A549 (cell line): ENCODE measurements around the gene SMARCA4. TPM values are rescaled to one million over a fixed set of nuclear protein-coding genes. Genes with fewer than 3 reads are reported as not detected.

ENCODE experiments used
- ATAC-seq, 2 experiments: fragments of 200-7000 bp in 1 of 2; fragments of >200 bp in 1 of 2; cut with Nextera tagmentation in 1 of 2; cut with Tn5 transposase in 1 of 2; 3 replicates each; pipeline versions ENCODE4 v1.8.0 to v1.9.1; 2018 to 2020; ENCODE audit warnings: mild to moderate bottlenecking in 1 of 2, moderate library complexity in 1 of 2
- CTCF ChIA-PET: fragments of 300-600 bp; sonication (Branson Sonifier 250); formaldehyde crosslinking; extraction: SDS; loops from one replicate; lab custom pipeline; 2021; ENCODE audit warnings: antibody characterized with exemption, inconsistent platforms; lab: Yijun Ruan, JAX
- POLR2A ChIA-PET: fragments of 350-600 bp; formaldehyde crosslinking; extraction: SDS; loops from one replicate; lab custom pipeline; 2021; ENCODE audit warnings: antibody characterized with exemption, inconsistent platforms; lab: Yijun Ruan, JAX
- DNase-seq, 2 experiments: peaks; one replicate each; pipeline versions ENCODE4 v3.0.0 to v3.0.0-alpha.2; 2011 to 2016; ENCODE audit warnings: low read depth in 1 of 2, low spot score in 1 of 2
- FAIRE-seq: peaks from 2 replicates; lab custom pipeline; 2011; peaks lifted over from hg19 to GRCh38; lab: Jason Lieb, UNC
- H3K27ac ChIP-seq, 2 experiments: fragments of >200 bp; sonication (Bioruptor Twin); formaldehyde crosslinking; 3 replicates each; pipeline ENCODE4 v1.5.1; 2016 to 2017
- H3K4me1 ChIP-seq: fragments of >200 bp; sonication (Bioruptor Twin); formaldehyde crosslinking; 3 replicates; pipeline ENCODE4 v1.6.1; 2016
- H3K4me2 ChIP-seq: fragments of >200 bp; sonication (Bioruptor Twin); formaldehyde crosslinking; 3 replicates; pipeline ENCODE4 v1.6.1; 2016
- H3K4me3 ChIP-seq: fragments of >200 bp; sonication (Bioruptor Twin); formaldehyde crosslinking; 3 replicates; pipeline ENCODE4 v1.5.1; 2016
- H3K9me3 ChIP-seq: fragments of >200 bp; sonication (Bioruptor Twin); formaldehyde crosslinking; 3 replicates; pipeline ENCODE4 v1.6.1; 2016
- BCL3 ChIP-seq: fragments of >200 bp; sonication (Bioruptor Twin); formaldehyde crosslinking; IDR thresholded peaks from 3 replicates; pipeline ENCODE4 v1.6.1; 2016
- CBX2 ChIP-seq: fragments of 200-600 bp; sonication (generic); IDR thresholded peaks from 2 replicates; pipeline ENCODE4 v1.6.1; 2016; ENCODE audit warnings: low read depth, mild to moderate bottlenecking, borderline replicate concordance
- ESRRA ChIP-seq: fragments of 150-350 bp; IDR thresholded peaks from 2 replicates; pipeline ENCODE4 v1.6.1; 2014; ENCODE audit warnings: mild to moderate bottlenecking, low read length, borderline replicate concordance
- HEYL ChIP-seq: fragments of 250-450 bp; sonication (Bioruptor Pico); IDR thresholded peaks from 2 replicates; pipeline ENCODE4 v1.8.0; 2021; ENCODE audit warnings: mild to moderate bottlenecking, moderate library complexity
- JUN ChIP-seq, 2 experiments: fragments of >200 bp; sonication (Bioruptor Twin); formaldehyde crosslinking; IDR thresholded peaks; 2 replicates in 1 of 2; 3 replicates in 1 of 2; pipeline ENCODE4 v1.6.1; 2016 to 2017
- KDM1A ChIP-seq: fragments of 200-600 bp; sonication (generic); IDR thresholded peaks from 2 replicates; pipeline ENCODE4 v1.6.1; 2016; ENCODE audit warnings: low read depth, mild to moderate bottlenecking
- KDM5A ChIP-seq: fragments of 200-600 bp; sonication (generic); IDR thresholded peaks from 2 replicates; pipeline ENCODE4 v1.6.1; 2016; ENCODE audit warnings: antibody characterized with exemption, mild to moderate bottlenecking
- NR3C1 ChIP-seq: fragments of >200 bp; sonication (Bioruptor Twin); formaldehyde crosslinking; IDR thresholded peaks from 3 replicates; pipeline ENCODE4 v1.6.1; 2017
- PHF8 ChIP-seq: fragments of 200-600 bp; sonication (generic); IDR thresholded peaks from 2 replicates; pipeline ENCODE4 v1.6.1; 2016; ENCODE audit warnings: low read depth, mild to moderate bottlenecking, antibody characterized with exemption, moderate library complexity, borderline replicate concordance
- POLR2A ChIP-seq: IDR thresholded peaks from 2 replicates; pipeline ENCODE4 v1.6.1; 2012; ENCODE audit warnings: mild to moderate bottlenecking, low read length
- POLR2AphosphoS2 ChIP-seq: conservative IDR thresholded peaks from 2 replicates; pipeline ENCODE4 v1.6.1; 2012; ENCODE audit warnings: low read length, improper control_type of control experiment, inconsistent platforms
- RCOR1 ChIP-seq: fragments of 150-350 bp; IDR thresholded peaks from 2 replicates; pipeline ENCODE4 v1.6.1; 2014; ENCODE audit warnings: antibody characterized with exemption, low read length, low read depth
- RNF2 ChIP-seq: fragments of 200-600 bp; sonication (generic); IDR thresholded peaks from 2 replicates; pipeline ENCODE4 v1.6.1; 2016; ENCODE audit warnings: low read depth, mild to moderate bottlenecking, antibody characterized with exemption, moderate library complexity, borderline replicate concordance
- SMC3 ChIP-seq: fragments of >200 bp; sonication (Bioruptor Twin); formaldehyde crosslinking; IDR thresholded peaks from 3 replicates; pipeline ENCODE4 v1.6.1; 2018; ENCODE audit warnings: inconsistent platforms
- ZFP36 ChIP-seq: fragments of 450-650 bp; IDR thresholded peaks from 2 replicates; pipeline ENCODE4 v1.6.1; 2014; ENCODE audit warnings: borderline replicate concordance; ENCODE audit not compliant: partially characterized antibody
- ZNF302 ChIP-seq: fragments of 250-450 bp; sonication (Bioruptor Pico); IDR thresholded peaks from 2 replicates; pipeline ENCODE4 v1.9.0; 2021; ENCODE audit warnings: inconsistent platforms, mild to moderate bottlenecking, moderate library complexity
- ZSCAN20 ChIP-seq: fragments of 250-450 bp; sonication (Bioruptor Pico); IDR thresholded peaks from 2 replicates; pipeline ENCODE4 v1.8.0; 2022; ENCODE audit warnings: mild to moderate bottlenecking, moderate library complexity
- WGBS: methylation state at CpG from one replicate; pipeline ENCODE4 v1.1.6; 2017; ENCODE audit errors: missing lambda C conversion rate; 5-methylcytosine and 5-hydroxymethylcytosine counted together
- polyA plus RNA-seq, 4 experiments: library from polyadenylated mRNA; depleted of rRNA in 3 of 4; stranded (reverse); fragments of >200 nt; fragmentation: RNase III in 1 of 4; extraction: RNeasy Plus Mini Kit Qiagen cat#74134 plus additional on column Dnase treatment in 1 of 4; gene quantifications; 2 replicates in 3 of 4; 3 replicates in 1 of 4; pipeline ENCODE4 v1.2.3, GENCODE V29; 2011 to 2017
- TF ChIP-seq, protein P1 (sequence below): IDR thresholded peaks from 2 replicates; pipeline ENCODE4 v1.6.1; 2012
- TF ChIP-seq, protein P2 (sequence below): fragments of >200 bp; sonication (Bioruptor Twin); formaldehyde crosslinking; IDR thresholded peaks from 3 replicates; pipeline ENCODE4 v1.5.1; 2016
- TF ChIP-seq, protein P3 (sequence below): fragments of >200 bp; sonication (Bioruptor Twin); formaldehyde crosslinking; IDR thresholded peaks from 2 replicates; pipeline ENCODE4 v1.6.1; 2016

Gene SMARCA4
- polyA plus RNA-seq, 2 of the 4 experiments (the other 2 are of a cell fraction): 8.1 to 11.9 TPM

DNA sequence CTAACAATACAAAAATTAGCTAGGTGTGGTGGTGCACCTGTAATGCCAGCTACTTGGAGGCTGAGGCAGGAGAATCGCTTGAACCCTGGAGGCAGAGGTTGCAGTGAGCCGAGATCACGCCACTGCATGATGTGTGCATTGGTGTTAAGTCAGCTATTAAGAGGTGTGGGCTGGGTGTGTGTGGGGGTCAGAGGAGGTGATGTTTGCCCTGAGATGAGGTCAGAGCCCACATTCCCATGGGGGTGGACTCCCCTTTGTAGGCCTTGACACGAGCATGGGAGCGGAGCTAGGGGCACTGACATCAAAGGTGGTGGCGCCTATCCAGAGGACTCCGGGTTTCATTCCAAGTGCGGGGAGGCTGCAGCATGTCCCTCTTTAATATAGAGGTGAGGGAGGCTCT, 93.8 kb downstream of the SMARCA4 start:
- no peak overlapping the region for H3K4me3 ChIP-seq
- H3K27ac ChIP-seq: no peak overlapping the region
- ATAC-seq (no peak), DNase-seq (no peak), FAIRE-seq (no peak)
- CTCF ChIA-PET: interaction anchor here (3.8 kb wide), 1 partner anchor 19 kb away, joined by 14 read pairs; no protein-coding TSS in a partner anchor
- WGBS: 89% methylated on average over 8 of the region's 8 CpGs
- H3K9me3 ChIP-seq: no peaks in the 10 kb centered on the region
- POLR2A ChIA-PET: no interaction called here
- H3K4me2 ChIP-seq: no peak overlapping the region
- peaks cover 14% of the 10 kb centered on the region; the same call in 2 of the 3 replicates for H3K4me1 ChIP-seq
- TF ChIP-seq, protein P1, sequence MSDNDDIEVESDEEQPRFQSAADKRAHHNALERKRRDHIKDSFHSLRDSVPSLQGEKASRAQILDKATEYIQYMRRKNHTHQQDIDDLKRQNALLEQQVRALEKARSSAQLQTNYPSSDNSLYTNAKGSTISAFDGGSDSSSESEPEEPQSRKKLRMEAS: no peak
- TF ChIP-seq RCOR1 (no peak), JUN (IDR thresholded peaks at IDR 0.05) (no peak), KDM1A (no peak), POLR2AphosphoS2 (no peak), KDM5A (no peak), PHF8 (no peak), ZNF302 (CRISPR knock-in tag) (no peak), HEYL (CRISPR knock-in tag) (no peak), ESRRA (no peak), CBX2 (no peak), SMC3 (no peak), POLR2A (no peak), RNF2 (no peak), BCL3 (no peak), ZFP36 (no peak)
- TF ChIP-seq, protein P2, sequence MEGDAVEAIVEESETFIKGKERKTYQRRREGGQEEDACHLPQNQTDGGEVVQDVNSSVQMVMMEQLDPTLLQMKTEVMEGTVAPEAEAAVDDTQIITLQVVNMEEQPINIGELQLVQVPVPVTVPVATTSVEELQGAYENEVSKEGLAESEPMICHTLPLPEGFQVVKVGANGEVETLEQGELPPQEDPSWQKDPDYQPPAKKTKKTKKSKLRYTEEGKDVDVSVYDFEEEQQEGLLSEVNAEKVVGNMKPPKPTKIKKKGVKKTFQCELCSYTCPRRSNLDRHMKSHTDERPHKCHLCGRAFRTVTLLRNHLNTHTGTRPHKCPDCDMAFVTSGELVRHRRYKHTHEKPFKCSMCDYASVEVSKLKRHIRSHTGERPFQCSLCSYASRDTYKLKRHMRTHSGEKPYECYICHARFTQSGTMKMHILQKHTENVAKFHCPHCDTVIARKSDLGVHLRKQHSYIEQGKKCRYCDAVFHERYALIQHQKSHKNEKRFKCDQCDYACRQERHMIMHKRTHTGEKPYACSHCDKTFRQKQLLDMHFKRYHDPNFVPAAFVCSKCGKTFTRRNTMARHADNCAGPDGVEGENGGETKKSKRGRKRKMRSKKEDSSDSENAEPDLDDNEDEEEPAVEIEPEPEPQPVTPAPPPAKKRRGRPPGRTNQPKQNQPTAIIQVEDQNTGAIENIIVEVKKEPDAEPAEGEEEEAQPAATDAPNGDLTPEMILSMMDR: no peak
- TF ChIP-seq, protein P3, sequence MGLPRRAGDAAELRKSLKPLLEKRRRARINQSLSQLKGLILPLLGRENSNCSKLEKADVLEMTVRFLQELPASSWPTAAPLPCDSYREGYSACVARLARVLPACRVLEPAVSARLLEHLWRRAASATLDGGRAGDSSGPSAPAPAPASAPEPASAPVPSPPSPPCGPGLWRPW: no peak

- Histone ChIP-seq H3K4me2 (no peak overlapping the region), H3K27ac (no peak overlapping the region)
- ATAC-seq: no peak
- CTCF ChIA-PET: interaction anchor here (1.7 kb wide), 1 partner anchor 23 kb away, joined by 6 read pairs; no protein-coding TSS in a partner anchor
- no peak for TF ChIP-seq NR3C1
- TF ChIP-seq ZSCAN20: no peak
- TF ChIP-seq, all 56 proteins: peak for 0
- Histone ChIP-seq H3K9me3 (no peaks in the 10 kb centered on the region), H3K4me1 (peaks cover 2% of the 10 kb centered on the region; the same call in 1 of the 3 replicates), H3K4me3 (no peak overlapping the region)
- 94% methylated on average over 19 of the region's 34 CpGs for WGBS
- DNase-seq (no peak), FAIRE-seq (no peak)
- POLR2A ChIA-PET: no interaction called here
These were observed 97.6 kb downstream of the SMARCA4 start for GRCh38 chr19:11058246-11059030.
